Fibroblast of the aortic adventitia (primary cell): ENCODE results near the gene SAG. TPM values are rescaled to one million over a fixed set of nuclear protein-coding genes. Genes with fewer than 3 reads are reported as not detected.

Experiments used
- DNase-seq: peaks from one replicate; pipeline ENCODE4 v3.0.0-alpha.2; 2010; ENCODE audit warnings: low read depth
- H3K4me3 ChIP-seq: 2 replicates; pipeline ENCODE4 v1.5.1; 2011; ENCODE audit warnings: low read depth, mild to moderate bottlenecking, control low read depth, low read length, moderate library complexity
- total RNA-seq: library from RNA; depleted of rRNA; stranded (reverse); fragments of >200 nt; gene quantifications from 2 replicates; pipeline ENCODE4 v1.2.3, GENCODE V29; 2012; ENCODE audit warnings: low replicate concordance
- TF ChIP-seq, protein P1 (sequence below): IDR thresholded peaks from 2 replicates; pipeline ENCODE4 v1.5.1; 2011; ENCODE audit warnings: mild to moderate bottlenecking, low read length, control low read depth, inconsistent platforms; ENCODE audit not compliant: insufficient read depth

SAG gene
- total RNA-seq, 1 donor, result not detected

DNA sequence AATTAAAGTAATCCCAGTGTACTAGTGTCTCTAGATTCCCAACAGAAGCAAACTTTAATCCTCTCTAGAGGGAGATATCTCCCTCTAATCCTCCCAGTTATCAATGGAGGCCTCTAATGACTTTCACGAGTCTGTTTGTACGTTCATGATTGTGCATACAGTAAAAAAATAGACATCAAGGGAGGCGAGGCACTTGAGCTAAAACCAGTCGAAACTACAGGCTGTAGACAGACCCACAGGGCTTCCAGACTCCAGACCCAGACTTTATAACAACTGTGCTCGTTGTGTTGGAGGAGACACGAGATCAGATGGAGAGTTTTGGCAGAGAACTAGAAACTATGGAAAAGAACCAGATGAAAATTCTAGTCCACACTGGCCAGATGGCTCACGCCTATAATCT is 53.7 kb downstream of the SAG start:
- DNase-seq, result no peak
- no peak overlapping the region for H3K4me3 ChIP-seq
- TF ChIP-seq, protein P1, sequence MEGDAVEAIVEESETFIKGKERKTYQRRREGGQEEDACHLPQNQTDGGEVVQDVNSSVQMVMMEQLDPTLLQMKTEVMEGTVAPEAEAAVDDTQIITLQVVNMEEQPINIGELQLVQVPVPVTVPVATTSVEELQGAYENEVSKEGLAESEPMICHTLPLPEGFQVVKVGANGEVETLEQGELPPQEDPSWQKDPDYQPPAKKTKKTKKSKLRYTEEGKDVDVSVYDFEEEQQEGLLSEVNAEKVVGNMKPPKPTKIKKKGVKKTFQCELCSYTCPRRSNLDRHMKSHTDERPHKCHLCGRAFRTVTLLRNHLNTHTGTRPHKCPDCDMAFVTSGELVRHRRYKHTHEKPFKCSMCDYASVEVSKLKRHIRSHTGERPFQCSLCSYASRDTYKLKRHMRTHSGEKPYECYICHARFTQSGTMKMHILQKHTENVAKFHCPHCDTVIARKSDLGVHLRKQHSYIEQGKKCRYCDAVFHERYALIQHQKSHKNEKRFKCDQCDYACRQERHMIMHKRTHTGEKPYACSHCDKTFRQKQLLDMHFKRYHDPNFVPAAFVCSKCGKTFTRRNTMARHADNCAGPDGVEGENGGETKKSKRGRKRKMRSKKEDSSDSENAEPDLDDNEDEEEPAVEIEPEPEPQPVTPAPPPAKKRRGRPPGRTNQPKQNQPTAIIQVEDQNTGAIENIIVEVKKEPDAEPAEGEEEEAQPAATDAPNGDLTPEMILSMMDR, result no peak

DNA sequence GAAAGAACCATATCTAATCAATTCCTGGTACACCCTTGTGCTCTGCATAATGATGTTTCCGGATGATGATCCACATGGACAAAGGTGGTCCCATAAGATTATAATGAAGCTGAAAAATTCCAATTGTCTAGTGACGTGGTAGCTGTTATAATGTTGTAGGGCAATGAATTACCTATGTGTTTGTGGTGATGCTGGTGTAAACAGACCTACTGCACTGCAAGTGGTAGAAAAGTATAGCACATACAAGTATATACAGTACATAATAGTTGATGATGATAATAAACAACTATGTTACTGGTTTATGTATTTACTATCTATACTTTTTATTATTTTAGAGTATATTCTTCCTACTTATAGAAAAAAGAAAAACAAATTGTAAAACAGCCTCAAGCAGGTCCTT is 55.1 kb downstream of the SAG start:
- TF ChIP-seq, protein P1, result no peak
- no peak for DNase-seq
- no peak overlapping the region for H3K4me3 ChIP-seq

DNA sequence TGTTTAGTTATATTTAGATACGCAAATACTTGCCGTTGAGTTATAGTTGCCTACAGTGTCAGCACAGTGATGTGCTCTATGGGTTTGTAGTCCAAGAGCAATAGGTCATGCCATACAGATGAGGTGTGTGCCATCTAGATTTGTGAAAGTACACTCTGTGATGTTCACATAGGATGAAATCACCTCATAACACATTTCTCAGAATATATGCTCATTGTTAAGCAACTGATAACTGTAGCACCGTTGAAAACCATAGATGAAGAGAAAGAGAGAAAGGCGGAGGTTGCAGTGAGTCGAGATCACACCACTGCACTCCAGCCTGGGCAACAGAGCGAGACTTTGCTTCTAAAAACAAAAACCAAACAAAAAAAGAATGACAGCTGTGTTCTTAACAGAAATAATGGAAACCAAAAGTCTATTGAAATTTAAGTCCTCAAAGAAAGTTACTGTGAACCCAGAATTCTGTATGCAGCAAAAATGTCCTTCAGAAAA is 56.2 kb downstream of the SAG start:
- no peak overlapping the region for H3K4me3 ChIP-seq
- TF ChIP-seq, protein P1, result no peak
- no peak for DNase-seq

DNA sequence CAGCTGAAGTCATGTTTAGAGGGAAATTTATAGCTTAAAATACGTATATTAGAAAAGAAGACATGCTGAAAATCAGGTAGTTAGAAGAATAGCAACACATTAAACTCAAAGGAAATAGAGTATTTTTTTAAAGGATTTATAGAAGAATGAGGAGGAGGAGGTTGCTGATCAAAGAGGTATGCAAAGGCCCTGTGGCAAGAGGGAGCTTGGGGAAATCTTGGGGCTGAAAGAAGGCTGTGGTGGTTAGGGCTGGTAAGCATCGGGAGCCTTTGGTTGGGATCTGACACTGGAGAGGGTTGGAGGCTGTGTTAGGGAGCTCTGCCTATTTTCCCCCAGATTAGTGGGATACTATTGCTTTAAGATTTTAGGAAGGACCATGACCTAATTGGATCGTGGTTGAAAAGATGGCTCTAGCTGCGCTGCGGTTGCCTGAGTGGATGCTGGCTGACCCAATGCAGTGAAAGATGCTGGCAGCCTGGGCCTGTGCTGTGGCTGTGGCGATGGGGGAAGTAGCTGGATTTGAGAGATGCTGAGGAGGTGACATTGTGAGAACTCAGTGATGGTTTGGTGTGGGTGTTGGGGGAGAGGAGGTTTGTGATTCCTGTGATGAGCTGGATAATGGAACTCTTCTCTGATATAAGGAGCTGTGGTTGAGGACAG is 58.4 kb downstream of the SAG start:
- no peak overlapping the region for H3K4me3 ChIP-seq
- no peak for DNase-seq
- TF ChIP-seq, protein P1, result no peak

DNA sequence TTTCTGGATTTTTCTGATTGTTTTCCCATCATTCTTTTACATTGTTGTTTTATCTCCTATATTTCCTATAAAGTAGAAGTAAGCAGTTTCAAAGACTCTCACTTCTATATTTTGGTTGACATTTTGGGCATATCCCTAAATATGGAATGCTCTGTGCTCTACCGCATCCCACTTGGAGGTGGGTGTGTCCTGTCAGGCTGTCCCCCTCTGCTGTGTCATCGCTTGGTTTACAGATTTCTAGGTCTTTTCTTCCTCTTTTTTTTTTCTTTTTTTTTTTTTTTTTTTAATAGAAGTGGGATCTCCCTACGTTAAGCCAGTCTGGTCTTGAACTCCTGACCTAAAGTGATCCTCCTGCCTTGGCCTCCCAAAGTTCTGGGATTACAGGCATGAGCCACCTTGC is 60.0 kb downstream of the SAG start:
- no peak for DNase-seq
- TF ChIP-seq, protein P1, result no peak
- no peak overlapping the region for H3K4me3 ChIP-seq

DNA sequence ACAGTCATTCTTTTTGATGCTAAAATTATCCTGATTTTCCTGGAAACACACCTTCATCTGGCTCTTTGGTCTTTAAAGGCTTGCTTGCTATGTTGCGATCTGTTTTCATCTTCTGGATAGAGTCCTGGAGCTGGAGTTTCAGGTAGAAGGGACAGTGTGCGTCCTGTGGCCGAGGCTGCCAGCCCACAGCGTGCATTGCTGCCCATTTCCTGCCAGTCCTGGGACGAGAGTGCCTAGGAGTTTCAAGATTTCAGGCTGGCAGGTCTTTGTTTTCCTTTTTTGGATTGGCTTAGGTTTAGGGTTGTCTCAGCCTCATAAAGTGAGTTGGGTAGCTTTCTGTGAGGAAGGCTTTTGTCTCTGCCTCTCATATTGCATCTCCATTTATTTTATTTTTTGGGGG is 61.1 kb downstream of the SAG start:
- TF ChIP-seq, protein P1, result no peak
- no peak for DNase-seq
- no peak overlapping the region for H3K4me3 ChIP-seq

DNA sequence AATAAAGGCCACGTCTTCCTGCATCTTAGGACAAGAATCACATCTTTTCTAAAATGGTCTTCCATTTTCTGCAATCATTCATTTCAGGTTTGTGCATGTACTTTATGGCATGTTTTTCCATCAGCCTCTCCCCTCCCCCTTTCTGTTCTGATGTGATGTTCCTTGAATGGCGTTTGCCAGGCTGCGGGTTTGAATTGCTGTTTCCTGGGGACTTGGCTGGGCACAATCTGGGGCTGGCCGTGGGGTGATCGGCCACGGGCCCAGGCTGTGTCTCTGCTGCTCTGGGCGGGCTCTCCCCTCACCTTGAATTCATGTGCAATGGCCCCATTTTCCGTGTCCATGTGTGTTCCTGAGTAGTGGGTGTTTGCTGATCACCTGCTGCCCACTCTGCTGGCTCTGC is 61.8 kb downstream of the SAG start:
- no peak overlapping the region for H3K4me3 ChIP-seq
- no peak for DNase-seq
- TF ChIP-seq, protein P1, result no peak
